Esophagus squamous epithelium (tissue), 4 donors: ENCODE measurements around the gene SIPA1L2.

ENCODE experiments used
- CTCF ChIP-seq, 6 experiments: fragments of 450-650 bp in 4 of 6; fragments of 200-600 bp in 2 of 6; sonication (generic) in 2 of 6; IDR thresholded peaks; one replicate each; pipeline ENCODE4 v1.5.1; 2016 to 2019; ENCODE audit warnings: antibody characterized with exemption in 6 of 6, mild to moderate bottlenecking in 4 of 6, moderate library complexity in 4 of 6
- POLR2A ChIP-seq, 4 donors: fragments of 450-650 bp; IDR thresholded peaks; one replicate each; pipeline ENCODE4 v1.6.1; 2017; ENCODE audit warnings: antibody characterized with exemption in 4 of 4, mild to moderate bottlenecking in 4 of 4, moderate library complexity in 3 of 4

DNA sequence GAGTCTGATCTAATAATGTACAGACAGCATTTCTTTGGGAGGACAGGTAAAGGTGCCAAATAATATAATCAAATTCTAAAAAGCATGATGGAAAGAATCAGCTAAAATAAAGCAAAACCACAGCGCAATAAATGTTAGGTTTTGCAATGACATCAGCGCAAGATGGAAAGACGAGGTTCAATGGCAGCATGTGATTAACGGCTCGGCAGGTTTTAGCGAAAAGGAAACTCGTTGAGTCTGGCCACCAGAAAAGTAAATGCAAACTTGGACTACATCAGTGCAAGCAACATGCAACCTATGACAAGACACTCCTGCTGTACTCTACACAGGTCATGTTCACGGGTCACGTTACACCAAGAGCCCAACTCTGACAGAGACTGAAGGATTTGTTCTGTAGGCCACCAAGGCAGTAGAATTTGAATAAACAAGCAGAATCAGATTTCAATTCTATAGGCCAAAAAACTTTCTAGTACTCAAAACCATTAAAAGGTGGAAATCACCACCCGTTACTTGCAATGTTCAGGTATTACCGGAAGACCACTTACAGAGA lies 4.5 kb downstream of the SIPA1L2 start:
- no peak for TF ChIP-seq POLR2A (IDR thresholded peaks at IDR 0.05)
- no peak for TF ChIP-seq CTCF (IDR thresholded peaks at IDR 0.05)
